ENCODE results near the gene KIF26A.

The KIF26A gene

GRCh38 chr14:104138098-104138717, at the start of gene KIF26A:
TSS of gene KIF26A (plus strand) at chr14:104138587. CDS start at chr14:104138723, 136 bp downstream.
- no peak for TF ChIP-seq CTCF (IDR thresholded peaks at IDR 0.05; ENCODE audit: low read depth, low read length, missing control alignments)
- H3K4me3 ChIP-seq (ENCODE audit: low read depth, low read length) = no peak within 1 kb of the TSS; the same call in 1 of the 2 replicates
- no peak for DNase-seq (ENCODE audit: low read depth)

GRCh38 chr14:104090071-104090748, 48.2 kb upstream of the KIF26A start:
- TF ChIP-seq CTCF (IDR thresholded peaks at IDR 0.05; ENCODE audit: low read depth, low read length, missing control alignments) = no peak
- H3K4me3 ChIP-seq (ENCODE audit: low read depth, low read length) = no peak overlapping the region
- no peak for DNase-seq (ENCODE audit: low read depth)

- DNase-seq (ENCODE audit: low read depth) = no peak
- no peak overlapping the region for H3K4me3 ChIP-seq (ENCODE audit: low read depth, low read length)
- TF ChIP-seq CTCF (IDR thresholded peaks at IDR 0.05; ENCODE audit: low read depth, low read length, missing control alignments) = no peak
Observed at GRCh38 chr14:104091061-104091926, 47.1 kb upstream of the KIF26A start.

GRCh38 chr14:104091927-104092771, 46.2 kb upstream of the KIF26A start:
- H3K4me3 ChIP-seq (ENCODE audit: low read depth, low read length) = no peak overlapping the region
- no peak for DNase-seq (ENCODE audit: low read depth)
- TF ChIP-seq CTCF (IDR thresholded peaks at IDR 0.05; ENCODE audit: low read depth, low read length, missing control alignments) = no peak

DNA sequence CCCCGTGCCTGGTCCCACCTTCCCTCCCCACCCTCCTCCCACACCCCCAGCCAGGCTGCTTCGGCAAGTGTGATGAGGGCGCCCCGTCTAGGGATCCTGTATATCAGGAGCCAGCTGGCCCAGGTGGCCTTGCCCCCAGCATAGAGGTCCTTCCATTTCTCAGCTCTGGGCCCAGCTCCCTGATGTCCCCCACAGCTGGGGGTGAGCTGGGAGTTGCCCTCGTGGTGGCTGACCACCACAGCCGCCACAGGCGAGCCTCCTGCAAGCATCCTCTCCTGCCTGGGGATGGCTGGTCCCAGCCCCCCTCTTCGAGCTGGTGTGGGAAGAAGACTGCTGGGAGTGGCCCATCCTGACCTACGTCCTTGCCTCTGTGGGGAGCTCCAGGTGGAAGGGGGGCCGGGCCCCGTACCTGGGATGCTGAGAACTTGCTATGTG, 45.4 kb upstream of the KIF26A start:
- DNase-seq (ENCODE audit: low read depth) = no peak
- H3K4me3 ChIP-seq (ENCODE audit: low read depth, low read length) = no peak overlapping the region
- no peak for TF ChIP-seq CTCF (IDR thresholded peaks at IDR 0.05; ENCODE audit: low read depth, low read length, missing control alignments)

DNA sequence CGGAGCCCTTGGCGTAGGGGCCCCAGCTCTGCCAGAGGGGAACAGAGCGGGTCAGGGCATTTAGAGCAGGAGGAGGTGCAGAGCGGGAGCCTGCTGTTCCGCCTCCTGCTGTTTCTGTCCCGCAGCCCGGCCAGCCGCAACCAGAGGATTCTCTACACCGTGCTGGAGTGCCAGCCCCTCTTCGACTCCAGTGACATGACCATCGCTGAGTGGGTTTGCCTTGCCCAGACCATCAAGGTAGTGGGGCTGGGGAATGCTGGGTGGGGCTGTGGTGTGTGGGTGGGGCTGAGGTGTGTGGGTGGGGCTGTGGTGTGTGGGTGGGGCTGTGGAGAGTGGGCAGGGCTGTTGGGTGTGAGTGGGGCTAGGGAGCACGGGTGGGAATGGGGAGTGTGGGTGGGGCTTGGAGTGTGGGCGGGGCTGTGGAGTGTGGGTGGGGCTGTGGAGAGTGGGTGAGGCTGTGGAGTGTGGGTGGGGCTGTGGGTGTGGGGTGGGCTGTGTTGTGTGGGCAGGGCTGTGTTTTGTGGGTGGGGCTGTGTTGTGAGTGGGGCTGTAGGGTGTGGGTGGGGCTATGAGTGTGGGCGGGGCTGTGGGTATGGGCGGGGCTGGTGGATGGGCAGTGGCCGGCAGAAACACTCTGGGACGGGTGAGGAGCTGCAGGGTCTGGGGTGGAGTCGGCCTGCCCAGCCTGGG, 44.9 kb upstream of the KIF26A start:
- H3K4me3 ChIP-seq (ENCODE audit: low read depth, low read length) = no peak overlapping the region
- TF ChIP-seq CTCF (IDR thresholded peaks at IDR 0.05; ENCODE audit: low read depth, low read length, missing control alignments) = no peak
- DNase-seq (ENCODE audit: low read depth) = no peak
